OCI-M2 (cell line): ENCODE data around the gene GTF2H2.
"Not testable (repeated sequence)": the region's sequence is repeated elsewhere in the genome, so short reads cannot be mapped to it uniquely, and the experiment has no call there.

ENCODE experiments used
- DNase-seq: peaks from one replicate; lab custom pipeline; 2025; ENCODE audit not compliant: unreplicated experiment; lab: John Stamatoyannopoulos, UW

Gene GTF2H2

DNA sequence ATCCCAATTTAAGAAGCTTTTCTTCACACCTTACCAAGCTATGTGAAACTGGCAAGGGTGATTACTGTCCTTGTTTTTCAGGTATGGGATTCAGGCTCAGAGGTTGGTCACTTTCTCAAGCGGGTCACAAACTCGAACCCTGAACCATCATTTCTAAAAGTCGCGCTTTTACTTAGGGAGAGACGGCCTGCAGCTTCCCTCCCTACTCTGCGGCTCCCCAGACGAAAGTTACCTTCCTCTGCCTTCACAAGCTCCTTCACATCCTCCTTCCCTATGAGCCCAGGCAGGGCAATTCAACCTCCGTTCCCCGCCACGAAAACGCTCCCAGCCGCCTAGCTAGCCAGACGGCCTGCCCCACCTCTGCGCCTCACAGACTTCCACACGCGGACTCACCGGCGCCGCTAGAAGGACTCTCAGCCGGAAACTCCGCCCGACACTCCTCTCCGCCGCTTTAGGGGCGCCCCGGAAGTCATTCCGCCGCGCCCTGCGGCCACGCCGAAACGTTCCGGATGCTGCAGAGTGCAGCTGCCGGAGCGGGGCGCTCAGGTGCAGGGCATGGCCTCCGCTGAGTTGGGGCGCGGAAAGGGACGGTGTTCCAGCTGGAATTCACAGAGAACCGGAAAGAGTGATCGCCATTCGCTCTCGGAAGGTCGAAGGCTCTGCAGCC lies at the start of gene GTF2H2:
Gene GTF2H2 (minus strand): TSS at position 415 of the 667 bp plus-strand sequence. CDS start 4,913 bp downstream, outside the sequence.
- not testable (repeated sequence) for DNase-seq

DNA sequence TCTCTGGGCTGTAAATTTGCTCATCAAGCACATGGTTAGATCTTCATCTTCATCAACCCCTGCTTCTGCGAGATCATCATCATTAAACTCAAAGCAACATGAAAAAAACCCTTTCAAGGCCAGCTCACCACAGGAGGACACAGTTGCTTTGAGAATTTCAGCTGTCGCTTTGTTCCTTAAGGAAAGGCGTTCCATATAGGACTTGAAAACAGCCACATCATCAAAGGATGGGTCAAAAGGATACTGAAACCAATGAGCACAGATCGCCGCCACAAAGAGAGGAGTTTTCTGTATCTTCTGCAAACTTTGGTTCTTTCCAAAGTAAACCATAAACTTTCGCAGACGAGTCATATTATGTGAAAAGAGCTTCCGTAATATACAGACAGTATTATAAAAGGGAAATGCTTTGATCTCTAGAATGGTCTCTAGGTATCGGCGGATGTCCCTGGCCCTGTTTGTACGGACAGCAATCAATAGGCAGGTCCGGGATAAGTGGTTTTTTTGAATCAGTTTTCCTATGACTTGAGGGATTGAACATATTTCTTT lies 42.3 kb upstream of the GTF2H2 start:
- DNase-seq, result not testable (repeated sequence)

DNA sequence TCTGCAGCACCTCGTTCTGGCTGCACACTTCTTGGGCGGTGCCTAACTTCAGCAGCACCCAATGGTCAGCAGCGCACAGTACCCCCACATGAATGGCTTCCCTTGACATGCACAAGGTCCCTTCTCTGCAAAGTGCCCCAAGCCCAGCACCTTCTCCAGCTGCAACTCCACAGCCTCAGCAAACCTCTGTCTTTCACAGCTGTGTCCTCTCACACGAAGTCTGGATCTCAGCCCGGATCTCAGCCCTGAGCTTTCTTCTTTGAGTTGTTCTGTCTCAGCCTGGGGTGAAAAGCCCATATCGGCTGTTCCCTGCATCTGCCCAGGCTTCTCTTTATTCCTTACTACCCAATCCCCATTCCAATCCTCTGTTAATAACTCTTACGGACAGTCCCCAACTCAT lies 32.5 kb upstream of the GTF2H2 start:
- not testable (repeated sequence) for DNase-seq

- DNase-seq, result not testable (repeated sequence)
These were observed 30.4 kb upstream of the GTF2H2 start for GRCh38 chr5:71097930-71098203.

- not testable (repeated sequence) for DNase-seq
These were observed 29.9 kb upstream of the GTF2H2 start for GRCh38 chr5:71097173-71097929.

- DNase-seq, result not testable (repeated sequence)
These were observed 22.3 kb upstream of the GTF2H2 start for GRCh38 chr5:71089773-71090172.

DNA sequence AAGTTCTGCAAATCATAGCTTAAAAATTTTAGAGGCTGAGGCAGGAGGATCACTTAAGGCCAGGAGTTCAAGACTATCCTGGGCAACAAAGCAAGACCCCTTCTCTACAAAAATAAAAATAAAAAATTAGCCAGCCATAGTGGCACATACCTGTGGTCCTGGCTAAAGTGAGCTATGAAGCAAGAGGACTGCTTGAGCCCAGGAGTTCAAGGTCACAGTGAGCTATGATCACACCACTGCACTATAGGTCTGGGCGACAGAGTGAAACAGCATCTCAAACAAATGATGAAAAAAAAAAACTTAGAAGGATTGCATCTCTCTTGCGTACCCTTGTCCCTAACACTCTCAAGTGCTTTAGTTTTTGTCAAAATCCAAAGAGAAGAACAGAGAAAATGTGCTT lies 21.3 kb upstream of the GTF2H2 start:
- not testable (repeated sequence) for DNase-seq

DNA sequence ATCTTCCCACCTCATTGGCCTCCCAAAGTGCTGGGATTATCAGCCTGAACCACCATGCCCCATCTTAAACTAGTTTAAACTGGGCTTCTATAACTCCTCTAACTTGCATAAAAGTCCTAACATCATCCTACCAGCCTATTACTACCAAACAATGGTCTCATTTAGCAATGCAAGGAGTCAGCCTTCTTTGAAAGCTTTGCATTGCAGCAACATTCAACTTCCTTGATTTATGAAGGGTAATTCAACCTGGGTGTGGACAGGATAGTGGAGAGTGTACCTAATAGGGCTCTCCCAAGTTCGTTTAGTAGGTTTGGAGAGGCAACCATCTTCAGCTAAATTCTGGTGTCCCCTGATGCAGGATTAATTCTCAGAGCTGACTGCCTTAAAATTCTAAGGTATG lies 18.7 kb upstream of the GTF2H2 start:
- DNase-seq, result not testable (repeated sequence)

DNA sequence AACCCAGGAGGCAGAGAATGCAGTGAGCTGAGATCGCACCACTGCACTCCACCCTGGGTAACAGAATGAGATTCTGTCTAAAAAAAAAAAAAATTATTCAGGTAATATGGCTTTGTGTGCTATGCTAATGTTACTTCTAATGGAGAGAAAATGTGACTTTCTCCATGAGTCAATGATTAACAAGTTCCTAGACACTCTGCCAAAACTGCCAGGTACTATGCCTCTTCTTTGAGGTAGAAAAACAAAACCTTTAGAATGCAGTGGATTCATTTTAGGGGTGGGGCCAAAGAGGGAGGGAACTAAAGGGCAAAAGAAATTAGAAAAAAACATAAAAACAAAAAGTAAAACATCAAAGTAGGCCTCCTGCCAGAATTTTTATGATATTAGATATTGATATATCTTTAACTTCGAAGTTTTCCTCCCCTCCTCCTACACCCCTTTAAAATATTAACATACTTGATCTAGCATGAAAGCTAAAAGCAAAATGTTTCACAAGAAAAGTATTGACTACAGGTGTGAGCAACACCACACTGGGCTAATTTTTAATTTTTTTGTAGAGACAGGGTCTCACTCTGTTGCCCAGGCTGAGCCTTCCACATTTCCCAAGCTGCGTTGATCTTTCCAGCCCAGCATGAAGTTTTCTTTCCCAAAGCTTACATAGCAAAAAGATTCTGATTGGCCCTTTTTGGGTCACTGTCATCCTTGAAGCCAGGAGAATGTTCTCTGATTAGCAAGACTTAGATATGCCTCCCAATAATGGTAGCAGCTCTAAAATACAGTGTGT lies 17.0 kb upstream of the GTF2H2 start:
- not testable (repeated sequence) for DNase-seq

DNA sequence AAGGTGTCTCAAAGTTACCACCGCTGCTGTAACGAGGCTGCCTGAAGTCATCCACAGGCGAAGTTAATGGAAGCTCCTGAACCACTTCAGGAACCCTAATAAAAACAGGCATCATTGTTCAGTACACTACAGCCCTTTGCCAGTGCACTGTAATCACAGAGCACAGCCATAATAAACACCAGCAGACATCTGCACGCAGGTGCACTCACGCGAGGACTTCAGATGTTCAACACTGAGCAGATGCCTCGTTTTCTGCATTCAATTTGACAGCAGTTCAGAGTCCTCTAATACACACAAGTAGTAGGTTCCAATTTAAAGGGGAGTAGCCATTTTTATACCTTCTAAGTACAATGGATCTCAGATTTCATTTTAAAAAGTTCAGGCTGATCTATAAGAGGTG lies 15.4 kb upstream of the GTF2H2 start:
- not testable (repeated sequence) for DNase-seq

- DNase-seq, result not testable (repeated sequence)
These were observed 14.9 kb upstream of the GTF2H2 start for GRCh38 chr5:71082340-71082739.

- not testable (repeated sequence) for DNase-seq
These were observed 6.2 kb downstream of the GTF2H2 start for GRCh38 chr5:71061322-71061721.

DNA sequence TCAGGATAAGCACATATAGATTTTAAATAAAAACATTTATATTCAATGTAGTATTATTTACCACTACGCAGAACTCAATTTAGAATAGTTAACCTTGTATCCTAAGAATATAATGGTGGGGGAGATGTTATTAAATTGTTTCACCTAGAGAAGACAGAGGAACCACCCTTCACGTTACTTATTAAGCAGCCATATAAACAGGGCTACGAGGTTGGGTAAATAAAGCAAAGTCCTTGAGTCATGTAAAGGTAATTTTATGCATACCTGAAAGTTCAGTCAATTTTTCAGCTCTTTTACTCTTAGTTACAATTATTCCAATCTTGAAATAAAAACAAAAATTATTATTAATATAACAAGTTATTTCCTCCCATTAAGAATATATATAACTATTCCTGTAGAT lies 8.1 kb downstream of the GTF2H2 start:
- not testable (repeated sequence) for DNase-seq

- not testable (repeated sequence) for DNase-seq
These were observed 22.7 kb downstream of the GTF2H2 start for GRCh38 chr5:71044808-71045207.

DNA sequence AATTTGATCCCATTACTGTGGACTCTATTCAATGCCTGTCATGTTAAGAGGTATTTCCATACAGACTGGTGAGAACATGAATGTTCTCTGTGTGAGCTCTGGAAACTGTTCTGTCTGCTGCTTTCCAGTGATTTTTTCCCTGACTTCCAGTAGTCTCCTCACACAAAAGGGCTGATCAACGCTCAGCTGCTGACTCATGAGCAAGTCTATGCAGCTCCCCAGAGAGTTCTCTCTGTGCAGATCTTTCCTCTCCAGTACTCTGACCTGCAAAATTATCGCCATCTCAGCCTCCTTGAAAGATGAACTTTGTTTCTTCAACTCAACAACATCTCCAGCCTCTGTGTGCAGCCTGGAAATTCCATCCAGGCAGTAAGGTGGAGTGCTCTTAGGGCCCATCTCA lies 23.3 kb downstream of the GTF2H2 start:
- DNase-seq, result not testable (repeated sequence)

DNA sequence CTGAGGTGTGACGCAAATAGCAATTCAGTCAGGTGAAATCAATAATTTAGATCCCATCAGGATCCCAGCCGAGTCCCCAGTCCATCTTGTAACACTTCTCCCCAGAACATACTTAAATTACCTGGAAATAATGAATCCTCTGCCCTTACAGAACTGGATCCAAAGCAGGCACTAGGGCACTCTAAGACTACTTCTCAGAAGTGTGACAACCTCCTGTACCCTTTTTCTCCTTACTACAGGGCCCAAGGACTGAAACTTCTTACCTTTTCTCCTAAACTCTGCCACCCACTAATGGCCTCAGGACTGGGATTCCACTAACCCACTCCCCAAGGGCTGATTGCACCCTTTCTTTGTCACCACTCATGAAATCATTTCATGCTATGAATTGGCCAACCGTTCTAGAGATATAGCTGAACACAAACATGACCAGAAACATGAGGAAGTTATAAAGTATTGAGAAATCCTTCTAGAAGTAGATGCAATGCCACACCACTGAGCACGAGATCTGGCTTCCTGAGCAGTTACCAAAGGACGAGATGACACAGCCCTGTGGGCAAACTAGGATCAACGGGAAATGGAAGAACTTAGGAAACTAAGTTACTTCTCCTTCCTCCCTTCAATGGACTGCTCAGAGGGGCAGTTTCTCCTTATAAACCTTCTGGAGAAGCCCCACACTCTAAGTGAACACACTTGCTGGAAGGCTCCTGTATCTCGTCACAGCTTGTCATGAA lies 36.3 kb downstream of the GTF2H2 start:
- not testable (repeated sequence) for DNase-seq

- not testable (repeated sequence) for DNase-seq
These were observed 42.1 kb downstream of the GTF2H2 start, which contains the start of gene NAIP for GRCh38 chr5:71025289-71025953. NAIP (minus strand) TSS chr5:71025339; CDS start chr5:71012915, 12,424 bp downstream.

GRCh38 chr5:71020643-71021042 lies 46.8 kb downstream of the GTF2H2 start:
- not testable (repeated sequence) for DNase-seq

- DNase-seq, result not testable (repeated sequence)
These were observed 49.0 kb downstream of the GTF2H2 start for GRCh38 chr5:71018376-71019005.

DNA sequence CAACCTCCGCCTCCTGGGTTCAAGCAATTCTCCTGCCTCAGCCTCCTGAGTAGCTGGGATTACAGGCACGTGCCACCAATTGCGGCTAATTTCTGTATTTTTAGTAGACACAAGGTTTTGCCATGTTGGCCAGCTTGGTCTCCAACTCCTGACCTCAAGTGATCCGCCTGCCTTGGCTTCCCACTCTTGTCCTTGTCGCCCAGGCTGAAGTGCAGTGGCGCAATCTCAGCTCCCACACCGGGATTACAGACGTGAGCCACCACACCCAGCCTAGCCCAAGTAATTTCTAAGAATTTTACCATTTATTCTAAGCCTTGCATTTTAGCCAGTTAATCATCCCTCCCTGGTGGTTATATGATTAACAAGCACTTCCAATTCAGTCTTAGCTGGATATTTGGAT lies 53.3 kb downstream of the GTF2H2 start:
- DNase-seq, result no peak
